ENCODE results near the gene TWIST2. TPM values are rescaled to one million over a fixed set of nuclear protein-coding genes. Genes with fewer than 3 reads are reported as not detected.

Gene TWIST2
- total and polyA plus RNA-seq, 11 donors, result 0.39 to 10.9 (median 1.4) TPM

- peak in 1 of 5 donors; percentile 15 for DNase-seq
- Histone ChIP-seq H3K27me3 (peaks cover 0 to 8% (median 0%) of the 10 kb centered on the region in 9 donors), H3K36me3 (no peaks in the 10 kb centered on the region), H3K9me3 (peaks cover 0 to 9% (median 0%) of the 10 kb centered on the region in 12 donors), H3K4me3 (no peak overlapping the region), H3K27ac (peak overlapping the region in 1 of 12 donors; percentile 31), H3K4me1 (peaks cover 0 to 9% (median 0%) of the 10 kb centered on the region in 12 donors)
- WGBS, 4 donors, result 62 to 71% (median 67%) methylated on average over 17 of the region's 17 CpGs
- intact Hi-C loops (cut with DNase I), result no loop called here
- TF ChIP-seq CTCF (IDR thresholded peaks at IDR 0.05), result no peak
- ATAC-seq, result no peak
Observed at GRCh38 chr2:238875471-238876231, 27.8 kb downstream of the TWIST2 start.

GRCh38 chr2:238876232-238876630 lies 28.3 kb downstream of the TWIST2 start:
- Histone ChIP-seq H3K4me1 (peaks cover 0 to 9% (median 0%) of the 10 kb centered on the region in 12 donors), H3K36me3 (no peaks in the 10 kb centered on the region), H3K27ac (peak overlapping the region in 1 of 12 donors; percentile 31), H3K4me3 (no peak overlapping the region), H3K27me3 (peaks cover 0 to 8% (median 0%) of the 10 kb centered on the region in 9 donors), H3K9me3 (peaks cover 0 to 9% (median 0%) of the 10 kb centered on the region in 12 donors)
- TF ChIP-seq POLR2A (IDR thresholded peaks at IDR 0.05) (no peak), CTCF (IDR thresholded peaks at IDR 0.05) (no peak)
- DNase-seq (peak in 1 of 5 donors; percentile 3), ATAC-seq (no peak)
- 86 to 95% (median 91%) methylated on average over 3 of the region's 3 CpGs for WGBS, 4 donors
- intact Hi-C loops (cut with DNase I), result no loop called here

- H3K27ac ChIP-seq, result no peak overlapping the region
- no peak for DNase-seq
- peaks cover 0 to 10% (median 0%) of the 10 kb centered on the region in 9 donors for H3K27me3 ChIP-seq
- 80 to 88% (median 83%) methylated on average over 8 of the region's 8 CpGs for WGBS, 4 donors
- H3K4me1 ChIP-seq, result peaks cover 0 to 9% (median 0%) of the 10 kb centered on the region in 12 donors
- ATAC-seq, result no peak
- no peak overlapping the region for H3K4me3 ChIP-seq
- peaks cover 0 to 9% (median 0%) of the 10 kb centered on the region in 12 donors for H3K9me3 ChIP-seq
- intact Hi-C loops (cut with DNase I), result no loop called here
- TF ChIP-seq CTCF (IDR thresholded peaks at IDR 0.05) (no peak), POLR2A (IDR thresholded peaks at IDR 0.05) (no peak)
- no peaks in the 10 kb centered on the region for H3K36me3 ChIP-seq
Observed at GRCh38 chr2:238878051-238878735, 30.3 kb downstream of the TWIST2 start.

- ATAC-seq (peak in 1 of 4 donors; percentile 25), DNase-seq (no peak)
- TF ChIP-seq POLR2A (IDR thresholded peaks at IDR 0.05) (no peak), CTCF (IDR thresholded peaks at IDR 0.05) (no peak)
- Histone ChIP-seq H3K36me3 (no peaks in the 10 kb centered on the region), H3K9me3 (peaks cover 0 to 9% (median 0%) of the 10 kb centered on the region in 12 donors), H3K27me3 (peaks cover 0 to 17% (median 0%) of the 10 kb centered on the region in 9 donors), H3K27ac (no peak overlapping the region), H3K4me3 (no peak overlapping the region), H3K4me1 (peaks cover 0 to 9% (median 0%) of the 10 kb centered on the region in 12 donors)
- WGBS, 4 donors, result 62 to 83% (median 77%) methylated on average over 6 of the region's 6 CpGs
- intact Hi-C loops (cut with DNase I), result no loop called here
Observed at GRCh38 chr2:238879043-238879442, 31.2 kb downstream of the TWIST2 start.
